Measurements from ENCODE around the gene NT5C3A.
"Not testable (repeated sequence)": the region's sequence is repeated elsewhere in the genome, so short reads cannot be mapped to it uniquely, and the experiment has no call there.

DNA sequence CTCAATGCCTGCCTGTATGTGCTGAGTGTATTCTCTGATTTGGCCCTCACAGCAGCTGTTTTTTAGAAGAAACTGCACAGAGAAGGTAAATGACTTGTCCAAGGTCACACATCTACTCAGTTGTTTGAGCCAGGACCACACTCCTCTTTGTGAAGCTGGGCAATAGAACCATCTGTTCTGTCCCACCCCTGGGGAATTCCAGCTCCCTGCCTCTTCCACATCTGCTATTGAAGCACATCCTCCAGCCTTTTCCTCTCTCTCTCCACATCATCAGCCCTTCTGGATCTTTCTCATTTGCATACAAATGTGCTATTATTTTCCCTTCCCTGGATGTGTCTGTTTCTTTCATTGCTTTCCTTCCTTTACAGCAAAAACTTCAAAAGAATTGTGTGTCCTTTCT is 59.5 kb downstream of the NT5C3A start:
- TF ChIP-seq, protein P1, sequence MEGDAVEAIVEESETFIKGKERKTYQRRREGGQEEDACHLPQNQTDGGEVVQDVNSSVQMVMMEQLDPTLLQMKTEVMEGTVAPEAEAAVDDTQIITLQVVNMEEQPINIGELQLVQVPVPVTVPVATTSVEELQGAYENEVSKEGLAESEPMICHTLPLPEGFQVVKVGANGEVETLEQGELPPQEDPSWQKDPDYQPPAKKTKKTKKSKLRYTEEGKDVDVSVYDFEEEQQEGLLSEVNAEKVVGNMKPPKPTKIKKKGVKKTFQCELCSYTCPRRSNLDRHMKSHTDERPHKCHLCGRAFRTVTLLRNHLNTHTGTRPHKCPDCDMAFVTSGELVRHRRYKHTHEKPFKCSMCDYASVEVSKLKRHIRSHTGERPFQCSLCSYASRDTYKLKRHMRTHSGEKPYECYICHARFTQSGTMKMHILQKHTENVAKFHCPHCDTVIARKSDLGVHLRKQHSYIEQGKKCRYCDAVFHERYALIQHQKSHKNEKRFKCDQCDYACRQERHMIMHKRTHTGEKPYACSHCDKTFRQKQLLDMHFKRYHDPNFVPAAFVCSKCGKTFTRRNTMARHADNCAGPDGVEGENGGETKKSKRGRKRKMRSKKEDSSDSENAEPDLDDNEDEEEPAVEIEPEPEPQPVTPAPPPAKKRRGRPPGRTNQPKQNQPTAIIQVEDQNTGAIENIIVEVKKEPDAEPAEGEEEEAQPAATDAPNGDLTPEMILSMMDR (IDR thresholded peaks at IDR 0.05): not testable (repeated sequence)
- not testable (repeated sequence) for TF ChIP-seq POLR2A (IDR thresholded peaks at IDR 0.05)
